WTC11 (cell line): ENCODE measurements around the gene KNDC1. TPM values are rescaled to one million over a fixed set of nuclear protein-coding genes. Genes with fewer than 3 reads are reported as not detected.

Source experiments
- ATAC-seq: fragments of 200-7000 bp; cut with Tn5 transposase; 2 replicates; pipeline ENCODE4 v1.10.0; 2021; ENCODE audit warnings: mild to moderate bottlenecking, moderate library complexity
- CTCF ChIA-PET: fragments of 300-600 bp; sonication (Branson Sonifier 250); formaldehyde crosslinking; loops from one replicate; lab custom pipeline; 2021; ENCODE audit warnings: antibody characterized with exemption; lab: Charles Lee
- POLR2A ChIA-PET: fragments of 350-600 bp; sonication (Branson Sonifier 250); formaldehyde crosslinking; loops from one replicate; lab custom pipeline; 2021; ENCODE audit warnings: antibody characterized with exemption; lab: Charles Lee
- DNase-seq: peaks from one replicate; pipeline ENCODE4 v3.0.0; 2021; ENCODE audit warnings: low spot score
- H3K27ac Mint-ChIP-seq: 2 replicates; pipeline ENCODE4 v1.8.0; 2021; ENCODE audit warnings: mixed read lengths
- H3K27me3 Mint-ChIP-seq: 2 replicates; pipeline ENCODE4 v1.8.0; 2021; ENCODE audit warnings: low read depth, mild to moderate bottlenecking, moderate library complexity, mixed read lengths
- H3K36me3 Mint-ChIP-seq: 2 replicates; pipeline ENCODE4 v1.8.0; 2021; ENCODE audit warnings: mixed read lengths
- H3K4me1 Mint-ChIP-seq: 2 replicates; pipeline ENCODE4 v1.8.0; 2022; ENCODE audit warnings: mixed read lengths
- H3K4me3 Mint-ChIP-seq: 2 replicates; pipeline ENCODE4 v1.8.0; 2021; ENCODE audit warnings: mild to moderate bottlenecking, moderate library complexity, mixed read lengths
- H3K9me3 Mint-ChIP-seq: 2 replicates; pipeline ENCODE4 v1.8.0; 2021; ENCODE audit warnings: mixed read lengths
- ATF1 ChIP-seq: sonication (generic); formaldehyde crosslinking; IDR thresholded peaks from 2 replicates; pipeline ENCODE4 v1.8.1; 2023; ENCODE audit warnings: mild to moderate bottlenecking, moderate library complexity, missing genetic modification reagents
- ESRRA ChIP-seq: sonication (generic); formaldehyde crosslinking; IDR thresholded peaks from 2 replicates; pipeline ENCODE4 v1.8.1; 2022; ENCODE audit warnings: mild to moderate bottlenecking, missing genetic modification reagents, borderline replicate concordance
- ETV6 ChIP-seq: sonication (generic); formaldehyde crosslinking; IDR thresholded peaks from 2 replicates; pipeline ENCODE4 v1.8.1; 2022; ENCODE audit warnings: mild to moderate bottlenecking, missing genetic modification reagents
- FOXK1 ChIP-seq: sonication (generic); formaldehyde crosslinking; IDR thresholded peaks from 2 replicates; pipeline ENCODE4 v1.8.0; 2022; ENCODE audit warnings: mild to moderate bottlenecking, moderate library complexity, missing genetic modification reagents
- GTF2I ChIP-seq: fragments of 250-450 bp; sonication (Bioruptor Pico); conservative IDR thresholded peaks from 2 replicates; pipeline ENCODE4 v1.4.0; 2021; ENCODE audit warnings: mild to moderate bottlenecking
- MYBL2 ChIP-seq: sonication (generic); formaldehyde crosslinking; IDR thresholded peaks from 2 replicates; pipeline ENCODE4 v1.8.1; 2023; ENCODE audit warnings: mild to moderate bottlenecking, moderate library complexity, missing genetic modification reagents
- NFE2L1 ChIP-seq: sonication (generic); formaldehyde crosslinking; IDR thresholded peaks from 2 replicates; pipeline ENCODE4 v1.8.1; 2023; ENCODE audit warnings: missing genetic modification reagents
- NFYB ChIP-seq: sonication (generic); formaldehyde crosslinking; conservative IDR thresholded peaks from 2 replicates; pipeline ENCODE4 v1.8.0; 2022; ENCODE audit warnings: low read depth, missing genetic modification reagents
- NR1H2 ChIP-seq: sonication (generic); formaldehyde crosslinking; IDR thresholded peaks from 2 replicates; pipeline ENCODE4 v1.9.0; 2021; ENCODE audit warnings: mild to moderate bottlenecking, moderate library complexity, missing genetic modification reagents
- NR2C2 ChIP-seq: sonication (generic); formaldehyde crosslinking; IDR thresholded peaks from 2 replicates; pipeline ENCODE4 v1.8.0; 2022; ENCODE audit warnings: mild to moderate bottlenecking, missing genetic modification reagents
- OVOL2 ChIP-seq: fragments of 250-450 bp; sonication (Bioruptor Pico); IDR thresholded peaks from 2 replicates; pipeline ENCODE4 v1.9.0; 2021; ENCODE audit warnings: mild to moderate bottlenecking, borderline replicate concordance
- RORB ChIP-seq: fragments of 250-450 bp; sonication (Bioruptor Pico); IDR thresholded peaks from 2 replicates; pipeline ENCODE4 v1.9.0; 2021; ENCODE audit warnings: mild to moderate bottlenecking
- ZNF121 ChIP-seq: sonication (generic); formaldehyde crosslinking; IDR thresholded peaks from 2 replicates; pipeline ENCODE4 v1.8.0; 2023; ENCODE audit warnings: missing genetic modification reagents
- ZNF232 ChIP-seq: sonication (generic); formaldehyde crosslinking; IDR thresholded peaks from 2 replicates; pipeline ENCODE4 v1.8.0; 2022; ENCODE audit warnings: mild to moderate bottlenecking, missing genetic modification reagents
- total RNA-seq: library from RNA; stranded (reverse); gene quantifications from 3 replicates; pipeline ENCODE4 v1.2.3, GENCODE V29; 2021
- TF ChIP-seq, protein P1 (sequence below): fragments of 250-450 bp; sonication (Bioruptor Pico); IDR thresholded peaks from 2 replicates; pipeline ENCODE4 v1.9.0; 2021; ENCODE audit warnings: mild to moderate bottlenecking, borderline replicate concordance
- TF ChIP-seq, protein P2 (sequence below): sonication (generic); formaldehyde crosslinking; IDR thresholded peaks from 2 replicates; pipeline ENCODE4 v1.8.0; 2022; ENCODE audit warnings: mild to moderate bottlenecking, missing genetic modification reagents
- TF ChIP-seq, protein P3 (sequence below): sonication (generic); formaldehyde crosslinking; IDR thresholded peaks from 2 replicates; pipeline ENCODE4 v1.8.1; 2022; ENCODE audit warnings: low read depth, missing genetic modification reagents, borderline replicate concordance

The KNDC1 gene
- total RNA-seq, 1 experiment from 2014 or later, result 26.6 TPM

DNA sequence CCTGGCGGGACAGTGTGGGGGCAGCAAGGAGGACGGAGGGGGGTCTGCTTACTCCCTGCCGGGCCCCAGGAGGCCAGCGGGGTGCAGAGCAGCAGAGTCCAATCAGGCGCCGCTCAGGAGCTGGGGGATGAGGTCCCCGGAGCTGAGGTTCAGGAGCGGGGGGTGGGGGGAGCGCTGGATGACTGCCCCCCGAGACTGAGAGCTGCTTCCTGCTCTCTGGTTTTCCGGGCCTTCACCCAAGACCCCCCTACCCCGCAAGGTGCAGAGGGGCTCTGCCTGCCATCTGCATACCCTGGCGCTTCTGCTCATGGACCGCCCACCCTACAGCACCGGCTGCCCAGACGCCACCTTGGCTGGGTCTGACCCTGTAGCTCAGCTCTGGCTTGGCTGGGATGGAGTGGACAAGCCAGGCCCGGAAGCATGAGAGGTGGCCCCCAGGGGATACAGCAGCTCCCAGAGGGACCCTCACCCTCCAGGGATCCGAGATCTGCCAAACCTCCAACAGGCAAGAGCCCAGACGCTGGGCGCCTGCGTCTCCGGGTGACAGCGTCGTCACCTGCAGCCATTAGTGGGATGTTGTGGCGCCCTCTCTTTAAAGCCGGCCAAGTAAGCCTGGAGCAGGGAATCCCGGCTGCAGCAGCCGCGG lies 930 bp downstream of the KNDC1 start:
- H3K4me3 Mint-ChIP-seq, result peak overlapping the region; percentile 66
- no peaks in the 10 kb centered on the region for H3K9me3 Mint-ChIP-seq
- TF ChIP-seq ZNF232 (CRISPR knock-in tag), result no peak
- TF ChIP-seq OVOL2 (CRISPR knock-in tag), result no peak
- no peak for TF ChIP-seq ESRRA (CRISPR knock-in tag)
- peak; percentile 75; the same call in 1 of the 2 replicates for TF ChIP-seq ZNF121 (CRISPR knock-in tag)
- TF ChIP-seq, protein P1, sequence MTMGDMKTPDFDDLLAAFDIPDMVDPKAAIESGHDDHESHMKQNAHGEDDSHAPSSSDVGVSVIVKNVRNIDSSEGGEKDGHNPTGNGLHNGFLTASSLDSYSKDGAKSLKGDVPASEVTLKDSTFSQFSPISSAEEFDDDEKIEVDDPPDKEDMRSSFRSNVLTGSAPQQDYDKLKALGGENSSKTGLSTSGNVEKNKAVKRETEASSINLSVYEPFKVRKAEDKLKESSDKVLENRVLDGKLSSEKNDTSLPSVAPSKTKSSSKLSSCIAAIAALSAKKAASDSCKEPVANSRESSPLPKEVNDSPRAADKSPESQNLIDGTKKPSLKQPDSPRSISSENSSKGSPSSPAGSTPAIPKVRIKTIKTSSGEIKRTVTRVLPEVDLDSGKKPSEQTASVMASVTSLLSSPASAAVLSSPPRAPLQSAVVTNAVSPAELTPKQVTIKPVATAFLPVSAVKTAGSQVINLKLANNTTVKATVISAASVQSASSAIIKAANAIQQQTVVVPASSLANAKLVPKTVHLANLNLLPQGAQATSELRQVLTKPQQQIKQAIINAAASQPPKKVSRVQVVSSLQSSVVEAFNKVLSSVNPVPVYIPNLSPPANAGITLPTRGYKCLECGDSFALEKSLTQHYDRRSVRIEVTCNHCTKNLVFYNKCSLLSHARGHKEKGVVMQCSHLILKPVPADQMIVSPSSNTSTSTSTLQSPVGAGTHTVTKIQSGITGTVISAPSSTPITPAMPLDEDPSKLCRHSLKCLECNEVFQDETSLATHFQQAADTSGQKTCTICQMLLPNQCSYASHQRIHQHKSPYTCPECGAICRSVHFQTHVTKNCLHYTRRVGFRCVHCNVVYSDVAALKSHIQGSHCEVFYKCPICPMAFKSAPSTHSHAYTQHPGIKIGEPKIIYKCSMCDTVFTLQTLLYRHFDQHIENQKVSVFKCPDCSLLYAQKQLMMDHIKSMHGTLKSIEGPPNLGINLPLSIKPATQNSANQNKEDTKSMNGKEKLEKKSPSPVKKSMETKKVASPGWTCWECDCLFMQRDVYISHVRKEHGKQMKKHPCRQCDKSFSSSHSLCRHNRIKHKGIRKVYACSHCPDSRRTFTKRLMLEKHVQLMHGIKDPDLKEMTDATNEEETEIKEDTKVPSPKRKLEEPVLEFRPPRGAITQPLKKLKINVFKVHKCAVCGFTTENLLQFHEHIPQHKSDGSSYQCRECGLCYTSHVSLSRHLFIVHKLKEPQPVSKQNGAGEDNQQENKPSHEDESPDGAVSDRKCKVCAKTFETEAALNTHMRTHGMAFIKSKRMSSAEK (CRISPR knock-in tag), result no peak
- TF ChIP-seq ATF1 (CRISPR knock-in tag), result no peak
- TF ChIP-seq, all 79 proteins: peak for 1
- POLR2A ChIA-PET, result interaction anchor here (0.6 kb wide), 1 partner anchor 12 kb away, joined by 3 read pairs; no protein-coding TSS in a partner anchor
- Mint-ChIP-seq H3K36me3 (no peaks in the 10 kb centered on the region; the same call in 1 of the 2 replicates), H3K27ac (no peak overlapping the region), H3K4me1 (peaks cover 20% of the 10 kb centered on the region), H3K27me3 (no peaks in the 10 kb centered on the region)
- peak; percentile 9 for ATAC-seq
- CTCF ChIA-PET, result interaction anchor here (0.6 to 1.8 kb wide), 6 partner anchors 13 to 955 kb away, joined by 3 to 12 read pairs (median 4); no protein-coding TSS in a partner anchor
- DNase-seq, result no peak

DNA sequence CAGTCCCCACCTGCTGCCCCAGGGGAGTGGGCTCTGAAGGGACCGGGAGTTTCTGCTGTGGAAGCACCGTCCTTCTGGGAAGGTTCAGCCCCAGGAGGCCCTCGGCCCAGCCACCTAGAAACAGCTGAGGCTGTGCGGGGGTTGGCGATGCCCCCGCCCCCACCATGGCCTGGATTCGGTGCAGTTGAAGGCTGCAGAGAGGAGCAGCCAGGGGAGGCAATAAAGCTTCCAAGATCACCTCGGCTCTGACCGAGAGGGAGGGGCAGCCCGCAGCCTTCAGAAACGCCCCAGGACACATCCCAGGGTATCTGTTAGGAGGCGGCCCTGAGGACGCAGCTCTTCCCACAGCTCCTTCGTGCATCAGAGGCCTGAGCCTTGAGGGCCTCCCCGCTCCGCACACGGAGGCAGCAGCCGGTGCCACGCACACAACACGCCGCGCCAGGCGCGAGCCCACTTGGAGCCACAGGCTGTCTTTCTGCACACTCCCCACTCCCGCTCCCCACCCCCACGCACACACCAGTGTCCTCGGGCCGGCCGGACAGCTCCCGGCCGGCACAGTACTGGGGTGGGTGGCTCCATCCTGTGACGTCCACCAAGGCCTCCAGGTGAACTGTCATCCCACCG lies 1.6 kb downstream of the KNDC1 start:
- ATAC-seq (peak; percentile 21), DNase-seq (no peak)
- Mint-ChIP-seq H3K36me3 (peaks cover 4% of the 10 kb centered on the region; the same call in 1 of the 2 replicates), H3K4me1 (peaks cover 20% of the 10 kb centered on the region), H3K4me3 (peak overlapping the region; percentile 66), H3K9me3 (no peaks in the 10 kb centered on the region), H3K27me3 (no peaks in the 10 kb centered on the region), H3K27ac (no peak overlapping the region)
- CTCF ChIA-PET, result interaction anchor here (0.6 to 1.8 kb wide), 7 partner anchors 14 to 956 kb away, joined by 3 to 12 read pairs (median 4); no protein-coding TSS in a partner anchor
- POLR2A ChIA-PET, result no interaction called here
- TF ChIP-seq NR1H2 (CRISPR knock-in tag) (no peak), FOXK1 (CRISPR knock-in tag) (no peak), NFE2L1 (CRISPR knock-in tag) (no peak), GTF2I (CRISPR knock-in tag) (no peak), NR2C2 (CRISPR knock-in tag) (no peak), RORB (no peak), NFYB (CRISPR knock-in tag) (no peak), MYBL2 (CRISPR knock-in tag) (no peak), ETV6 (CRISPR knock-in tag) (no peak)
- TF ChIP-seq, protein P2, sequence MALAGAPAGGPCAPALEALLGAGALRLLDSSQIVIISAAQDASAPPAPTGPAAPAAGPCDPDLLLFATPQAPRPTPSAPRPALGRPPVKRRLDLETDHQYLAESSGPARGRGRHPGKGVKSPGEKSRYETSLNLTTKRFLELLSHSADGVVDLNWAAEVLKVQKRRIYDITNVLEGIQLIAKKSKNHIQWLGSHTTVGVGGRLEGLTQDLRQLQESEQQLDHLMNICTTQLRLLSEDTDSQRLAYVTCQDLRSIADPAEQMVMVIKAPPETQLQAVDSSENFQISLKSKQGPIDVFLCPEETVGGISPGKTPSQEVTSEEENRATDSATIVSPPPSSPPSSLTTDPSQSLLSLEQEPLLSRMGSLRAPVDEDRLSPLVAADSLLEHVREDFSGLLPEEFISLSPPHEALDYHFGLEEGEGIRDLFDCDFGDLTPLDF (CRISPR knock-in tag), result no peak
- TF ChIP-seq, protein P1 (CRISPR knock-in tag), result no peak
- TF ChIP-seq, protein P3, sequence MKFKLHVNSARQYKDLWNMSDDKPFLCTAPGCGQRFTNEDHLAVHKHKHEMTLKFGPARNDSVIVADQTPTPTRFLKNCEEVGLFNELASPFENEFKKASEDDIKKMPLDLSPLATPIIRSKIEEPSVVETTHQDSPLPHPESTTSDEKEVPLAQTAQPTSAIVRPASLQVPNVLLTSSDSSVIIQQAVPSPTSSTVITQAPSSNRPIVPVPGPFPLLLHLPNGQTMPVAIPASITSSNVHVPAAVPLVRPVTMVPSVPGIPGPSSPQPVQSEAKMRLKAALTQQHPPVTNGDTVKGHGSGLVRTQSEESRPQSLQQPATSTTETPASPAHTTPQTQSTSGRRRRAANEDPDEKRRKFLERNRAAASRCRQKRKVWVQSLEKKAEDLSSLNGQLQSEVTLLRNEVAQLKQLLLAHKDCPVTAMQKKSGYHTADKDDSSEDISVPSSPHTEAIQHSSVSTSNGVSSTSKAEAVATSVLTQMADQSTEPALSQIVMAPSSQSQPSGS (CRISPR knock-in tag), result no peak
